Subcutaneous abdominal adipose tissue (tissue), 5 donors: Measurements from ENCODE around the gene OSGIN1.

Experiments
- H3K27ac ChIP-seq: one replicate; pipeline ENCODE4 v1.7.0; 2013; ENCODE audit warnings: low read depth, mild to moderate bottlenecking, inconsistent platforms, low read length, moderate library complexity
- H3K27me3 ChIP-seq, 5 donors: one replicate each; pipeline ENCODE4 v1.7.0; 2013; ENCODE audit warnings: low read length in 5 of 5, inconsistent platforms in 1 of 5; ENCODE audit not compliant: control insufficient read depth in 5 of 5, insufficient read depth in 4 of 5
- H3K36me3 ChIP-seq, 5 donors: one replicate each; pipeline ENCODE4 v1.7.0; 2013; ENCODE audit warnings: low read length in 5 of 5; ENCODE audit not compliant: control insufficient read depth in 5 of 5, insufficient read depth in 5 of 5
- H3K4me1 ChIP-seq, 5 donors: one replicate each; pipeline ENCODE4 v1.7.0; 2013; ENCODE audit warnings: low read length in 5 of 5, mild to moderate bottlenecking in 3 of 5, moderate library complexity in 1 of 5; ENCODE audit not compliant: control insufficient read depth in 5 of 5, insufficient read depth in 5 of 5
- H3K4me3 ChIP-seq, 5 donors: one replicate each; pipeline ENCODE4 v1.7.0; 2013; ENCODE audit warnings: low read length in 5 of 5, low read depth in 1 of 5
- H3K9ac ChIP-seq, 5 donors: one replicate each; pipeline ENCODE4 v1.7.0; 2013; ENCODE audit warnings: low read length in 5 of 5, mild to moderate bottlenecking in 4 of 5, moderate library complexity in 3 of 5
- H3K9me3 ChIP-seq, 5 donors: one replicate each; pipeline ENCODE4 v1.7.0; 2013; ENCODE audit warnings: low read length in 5 of 5; ENCODE audit not compliant: control insufficient read depth in 5 of 5
- donor health status: healthy.
- donor health status: healthy.
- donor health status: healthy.
- donor health status: healthy.
- donor health status: healthy.

Gene OSGIN1

DNA sequence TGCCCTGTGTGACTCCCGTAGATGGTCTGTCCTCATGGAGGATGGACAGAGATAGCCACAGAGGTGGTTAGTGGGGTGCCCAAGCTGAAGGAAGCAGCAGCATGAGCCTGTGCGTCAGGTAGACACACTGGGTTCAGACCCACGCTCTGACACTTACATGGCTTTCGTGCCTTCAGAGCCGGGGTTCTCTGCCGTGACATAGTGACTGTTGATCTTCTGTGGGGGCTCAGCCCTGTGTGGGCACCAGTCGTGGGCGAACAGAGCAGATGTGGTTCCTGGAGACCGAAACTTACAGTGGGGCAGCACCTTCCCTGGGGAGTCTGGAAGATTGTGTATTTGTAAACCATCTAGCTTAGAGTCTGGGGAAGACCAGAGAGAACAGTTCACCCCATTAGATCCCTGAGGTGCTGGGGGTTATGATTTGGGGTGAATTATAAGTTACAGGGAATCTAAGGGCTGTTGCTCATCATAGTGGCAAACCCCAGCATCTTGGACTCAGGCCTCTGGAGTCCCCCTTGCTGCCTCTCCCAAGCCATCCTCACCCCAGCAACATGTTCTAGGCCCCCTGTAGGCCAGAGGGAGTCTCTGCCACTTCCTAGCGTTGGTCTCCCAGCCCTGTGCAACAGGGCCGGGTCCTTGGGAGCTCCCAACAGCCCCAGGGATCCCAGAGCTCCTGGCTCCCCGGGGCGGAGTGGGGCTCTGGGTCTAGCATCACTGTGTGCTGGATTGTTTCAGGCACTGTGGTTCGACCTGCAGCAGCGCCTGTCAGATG, 43.6 kb downstream of the OSGIN1 start:
- peaks cover 8 to 23% (median 12%) of the 10 kb centered on the region in 5 donors for H3K27me3 ChIP-seq
- H3K4me3 ChIP-seq, result no peak overlapping the region

DNA sequence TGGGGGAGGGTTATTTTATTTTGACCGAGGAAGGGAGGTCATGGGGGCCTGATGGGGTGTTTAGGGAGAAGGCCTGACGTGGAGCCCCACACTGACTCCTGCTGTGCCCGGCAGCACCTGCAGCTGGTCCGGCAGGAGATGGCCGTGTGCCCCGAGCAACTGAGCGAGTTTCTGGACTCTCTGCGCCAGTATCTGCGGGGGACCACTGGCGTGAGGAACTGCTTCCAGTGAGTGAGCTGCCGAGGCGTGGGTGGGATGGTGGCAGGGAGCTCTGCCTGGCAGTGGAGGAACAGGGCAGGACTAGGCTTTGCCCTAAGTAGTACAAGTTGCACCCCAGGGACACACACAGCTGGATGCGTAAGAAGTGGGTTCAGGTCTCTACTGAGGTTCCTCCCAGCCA, 45.1 kb downstream of the OSGIN1 start:
- Histone ChIP-seq H3K27me3 (peaks cover 8 to 23% (median 13%) of the 10 kb centered on the region in 5 donors), H3K27ac (no peak overlapping the region), H3K9me3 (no peaks in the 10 kb centered on the region), H3K4me1 (peaks cover 0 to 9% (median 4%) of the 10 kb centered on the region in 5 donors), H3K9ac (no peak overlapping the region), H3K4me3 (no peak overlapping the region), H3K36me3 (no peaks in the 10 kb centered on the region)

More for the DNA sequence above, 43.6 kb downstream of the OSGIN1 start:
- no peak overlapping the region for H3K27ac ChIP-seq
- H3K9ac ChIP-seq, result no peak overlapping the region
- no peaks in the 10 kb centered on the region for H3K36me3 ChIP-seq
- H3K9me3 ChIP-seq, result no peaks in the 10 kb centered on the region
- H3K4me1 ChIP-seq, result peaks cover 0 to 18% (median 11%) of the 10 kb centered on the region in 5 donors

DNA sequence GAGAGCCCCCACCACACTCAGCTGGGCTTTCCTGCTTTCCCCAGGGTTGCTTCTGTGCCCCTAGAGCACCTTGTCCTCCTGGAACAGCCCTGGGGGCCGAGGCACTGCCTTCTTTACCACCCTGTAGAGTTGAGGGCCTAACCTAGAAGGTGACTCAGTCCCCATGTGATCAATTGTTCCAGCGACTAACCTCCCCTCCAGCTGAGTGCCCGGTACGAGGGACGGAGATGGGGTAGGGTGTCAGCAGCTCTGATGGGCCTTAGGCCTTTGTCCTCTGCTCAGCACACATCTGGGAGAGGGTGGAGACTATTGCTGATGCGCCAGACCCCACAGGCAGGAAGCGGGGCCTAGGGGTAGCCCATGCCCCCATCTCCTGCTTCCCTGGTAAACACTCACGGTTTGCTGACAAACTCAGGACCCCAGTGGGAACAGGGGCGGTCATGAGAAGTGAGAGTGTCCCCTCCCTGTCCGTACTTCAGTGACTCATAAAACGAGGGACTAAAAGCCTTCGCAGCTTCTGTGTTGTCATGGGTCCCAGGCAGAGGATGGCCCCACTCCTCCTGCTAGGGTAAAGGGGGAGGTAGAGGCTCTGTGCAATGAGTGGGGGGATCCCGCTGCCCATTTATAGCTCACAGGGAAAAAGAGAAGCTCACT, 48.1 kb downstream of the OSGIN1 start:
- no peaks in the 10 kb centered on the region for H3K9me3 ChIP-seq
- no peaks in the 10 kb centered on the region for H3K36me3 ChIP-seq
- H3K4me3 ChIP-seq, result no peak overlapping the region
- no peak overlapping the region for H3K27ac ChIP-seq
- H3K4me1 ChIP-seq, result no peaks in the 10 kb centered on the region
- H3K9ac ChIP-seq, result no peak overlapping the region
- H3K27me3 ChIP-seq, result peaks cover 7 to 16% (median 10%) of the 10 kb centered on the region in 5 donors

DNA sequence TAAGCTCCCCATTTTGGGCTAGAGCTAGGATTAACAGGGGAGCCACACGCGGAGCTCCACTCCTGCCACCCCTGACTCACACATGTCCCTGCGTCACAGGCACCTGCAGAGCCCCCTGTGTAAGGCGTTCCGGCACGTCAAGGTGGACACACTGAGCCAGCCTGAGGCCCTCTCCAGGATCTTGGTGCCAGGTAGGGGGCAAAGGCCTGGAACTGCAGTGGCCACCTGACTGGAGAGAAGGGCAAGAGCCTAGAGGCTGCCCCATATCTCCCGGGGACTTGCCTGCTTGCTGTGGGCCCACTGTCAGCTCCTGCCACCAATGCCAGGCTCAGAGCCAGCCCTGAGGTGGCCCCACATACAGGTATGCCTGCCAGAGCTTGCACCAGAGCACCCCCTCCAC, 48.7 kb downstream of the OSGIN1 start:
- no peak overlapping the region for H3K4me3 ChIP-seq
- H3K9me3 ChIP-seq, result no peaks in the 10 kb centered on the region
- no peak overlapping the region for H3K9ac ChIP-seq
- H3K27ac ChIP-seq, result no peak overlapping the region
- H3K36me3 ChIP-seq, result no peaks in the 10 kb centered on the region
- H3K27me3 ChIP-seq, result peaks cover 4 to 13% (median 7%) of the 10 kb centered on the region in 5 donors
- H3K4me1 ChIP-seq, result no peaks in the 10 kb centered on the region

DNA sequence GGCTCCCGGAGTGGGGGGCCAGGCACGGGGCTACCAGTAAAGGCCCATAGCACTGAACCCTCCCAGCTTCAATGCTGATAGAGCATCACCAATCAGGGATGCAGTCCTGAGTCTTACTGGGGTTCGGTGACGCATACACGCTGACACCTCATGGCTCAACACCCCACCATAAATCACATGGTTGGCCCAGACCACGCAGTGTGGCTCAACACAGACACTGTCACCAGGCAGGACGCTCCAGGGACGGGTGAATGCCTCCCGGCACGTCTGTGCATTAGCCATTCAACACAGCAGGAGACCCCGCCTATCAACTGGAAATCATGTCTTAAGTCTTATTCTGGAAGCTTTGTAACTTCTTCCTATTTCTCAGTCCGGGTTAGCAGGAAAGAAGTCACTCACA, 50.0 kb downstream of the OSGIN1 start:
- H3K4me3 ChIP-seq, result no peak overlapping the region
- no peak overlapping the region for H3K27ac ChIP-seq
- peaks cover 4 to 14% (median 7%) of the 10 kb centered on the region in 5 donors for H3K27me3 ChIP-seq
- no peaks in the 10 kb centered on the region for H3K9me3 ChIP-seq
- H3K36me3 ChIP-seq, result no peaks in the 10 kb centered on the region
- no peak overlapping the region for H3K9ac ChIP-seq
- H3K4me1 ChIP-seq, result no peaks in the 10 kb centered on the region

DNA sequence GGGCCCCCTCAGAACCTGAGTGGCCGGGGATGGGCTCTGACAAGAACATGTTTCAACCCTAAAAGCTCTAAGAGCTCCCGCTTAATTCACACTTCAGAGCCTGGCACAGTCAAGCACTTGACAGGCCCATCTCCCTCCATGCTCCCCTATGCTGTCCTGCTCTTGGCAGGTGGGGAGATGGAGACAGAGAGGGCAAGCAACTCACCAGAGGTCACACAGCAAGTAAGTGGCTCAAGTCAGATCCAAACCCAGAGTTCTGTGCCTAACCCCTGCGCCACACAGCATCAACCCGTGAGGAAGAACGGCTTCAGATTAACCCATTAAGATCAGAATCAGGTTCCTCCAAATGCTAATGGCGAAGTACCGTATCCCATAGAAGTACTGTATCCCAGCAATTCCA, 51.4 kb downstream of the OSGIN1 start:
- Histone ChIP-seq H3K9ac (no peak overlapping the region), H3K36me3 (no peaks in the 10 kb centered on the region), H3K4me1 (peaks cover 0 to 3% (median 0%) of the 10 kb centered on the region in 5 donors), H3K27ac (no peak overlapping the region), H3K9me3 (no peaks in the 10 kb centered on the region), H3K27me3 (peaks cover 3 to 17% (median 7%) of the 10 kb centered on the region in 5 donors), H3K4me3 (no peak overlapping the region)

DNA sequence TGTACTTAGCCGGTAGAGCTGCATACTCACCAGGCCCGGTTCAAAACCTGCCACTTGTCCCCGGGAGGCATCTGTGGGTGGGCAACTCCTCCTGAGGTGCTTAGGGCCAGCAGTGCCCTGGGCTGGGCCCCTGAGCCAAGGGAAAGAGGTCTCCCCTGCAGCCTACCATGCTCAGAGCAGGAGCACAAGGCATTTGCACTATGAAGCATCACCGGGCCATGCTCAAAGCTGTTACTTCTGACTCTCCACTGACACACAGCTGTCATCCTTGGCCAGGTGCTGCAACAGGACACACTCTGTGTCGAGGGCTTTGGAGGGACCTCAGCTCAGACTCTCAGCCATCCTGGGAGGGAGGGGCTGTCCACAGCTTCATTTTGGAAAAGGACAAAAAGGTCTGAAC, 52.4 kb downstream of the OSGIN1 start:
- Histone ChIP-seq H3K9ac (no peak overlapping the region), H3K9me3 (no peaks in the 10 kb centered on the region), H3K4me3 (no peak overlapping the region), H3K4me1 (peaks cover 0 to 3% (median 0%) of the 10 kb centered on the region in 5 donors), H3K36me3 (no peaks in the 10 kb centered on the region), H3K27ac (no peak overlapping the region), H3K27me3 (peaks cover 3 to 19% (median 7%) of the 10 kb centered on the region in 5 donors)

DNA sequence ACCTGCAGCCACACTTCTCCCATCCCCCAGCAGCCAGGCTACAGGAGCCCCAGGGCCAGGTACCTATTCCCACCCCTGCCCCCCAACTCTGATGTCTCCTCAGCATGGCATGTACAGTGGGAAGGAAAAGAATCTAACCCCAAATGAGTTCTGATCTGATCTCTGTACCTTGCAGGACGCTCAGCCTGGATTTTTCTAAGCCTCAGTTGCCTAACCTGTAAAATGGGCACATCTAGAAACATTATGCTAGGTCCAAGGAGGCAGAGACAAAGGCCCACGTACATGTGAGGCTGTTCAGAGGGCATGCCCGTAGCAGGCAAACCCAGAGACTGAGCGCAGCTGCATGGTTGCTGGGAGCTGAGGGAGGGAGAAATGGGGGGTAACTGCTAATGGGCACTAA, 54.5 kb downstream of the OSGIN1 start:
- Histone ChIP-seq H3K27ac (no peak overlapping the region), H3K9ac (no peak overlapping the region), H3K36me3 (no peaks in the 10 kb centered on the region), H3K9me3 (no peaks in the 10 kb centered on the region), H3K4me1 (peaks cover 0 to 3% (median 0%) of the 10 kb centered on the region in 5 donors), H3K4me3 (no peak overlapping the region), H3K27me3 (peaks cover 0 to 19% (median 4%) of the 10 kb centered on the region in 5 donors)

DNA sequence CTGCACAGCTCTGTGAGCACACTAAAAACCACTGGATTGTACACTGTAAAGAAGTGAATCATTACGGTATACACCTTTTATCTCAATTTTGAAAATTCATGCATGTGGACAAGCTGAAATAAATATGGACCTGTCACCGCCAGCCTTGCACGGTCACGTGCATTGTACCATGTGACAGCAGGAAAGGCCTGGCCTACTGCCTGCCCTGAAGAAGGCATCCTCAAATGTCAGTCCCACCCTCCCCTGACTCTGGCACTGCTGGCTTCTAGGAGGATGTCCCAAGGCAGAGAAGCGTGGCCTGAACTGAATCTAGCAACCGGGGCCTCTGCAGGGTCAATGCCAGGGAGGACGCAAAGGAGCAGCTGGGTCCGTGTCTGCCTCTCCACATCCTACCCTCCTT, 54.9 kb downstream of the OSGIN1 start:
- H3K9me3 ChIP-seq, result no peaks in the 10 kb centered on the region
- no peak overlapping the region for H3K4me3 ChIP-seq
- peaks cover 0 to 16% (median 4%) of the 10 kb centered on the region in 5 donors for H3K27me3 ChIP-seq
- no peak overlapping the region for H3K27ac ChIP-seq
- H3K4me1 ChIP-seq, result peaks cover 0 to 3% (median 0%) of the 10 kb centered on the region in 5 donors
- H3K9ac ChIP-seq, result no peak overlapping the region
- no peaks in the 10 kb centered on the region for H3K36me3 ChIP-seq

DNA sequence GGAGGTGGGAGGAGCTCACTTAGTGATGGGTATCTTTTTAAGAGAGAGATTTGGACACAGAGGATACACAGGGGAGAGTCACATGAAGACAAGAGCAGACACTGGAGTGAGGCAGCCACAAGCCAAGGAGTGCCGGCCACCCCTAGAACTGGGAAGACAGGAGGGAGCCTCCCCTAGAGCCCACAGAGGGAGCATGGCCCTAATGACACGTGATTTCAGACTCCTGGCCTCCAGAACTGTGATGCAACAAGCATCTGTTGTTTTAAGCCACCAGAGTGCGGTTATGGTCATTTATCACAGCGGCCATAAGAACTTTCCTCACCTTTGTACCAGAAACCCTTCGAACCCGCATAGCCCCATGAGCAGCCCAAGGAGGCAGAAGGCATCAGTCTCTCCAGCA, 56.2 kb downstream of the OSGIN1 start:
- Histone ChIP-seq H3K27me3 (peaks cover 0 to 16% (median 4%) of the 10 kb centered on the region in 5 donors), H3K4me1 (peaks cover 0 to 7% (median 0%) of the 10 kb centered on the region in 5 donors), H3K9me3 (no peaks in the 10 kb centered on the region), H3K27ac (no peak overlapping the region), H3K9ac (no peak overlapping the region), H3K36me3 (no peaks in the 10 kb centered on the region), H3K4me3 (no peak overlapping the region)
